Activated CD4-positive, alpha-beta T cell treated with anti-CD3 and anti-CD28 coated beads, Interleukin-2, amount 10 ng/mL, durations not matched to agents 24 days and 14 days (primary cell): Measurements from ENCODE around the gene SNCB. TPM values are rescaled to one million over a fixed set of nuclear protein-coding genes. Genes with fewer than 3 reads are reported as not detected.

Experiments
- DNase-seq: peaks from one replicate; pipeline ENCODE4 v3.0.0; 2022
- H3K27ac Mint-ChIP-seq: one replicate; pipeline ENCODE4 v1.8.0; 2022; ENCODE audit warnings: mild to moderate bottlenecking, mixed read lengths
- H3K27me3 Mint-ChIP-seq: one replicate; pipeline ENCODE4 v1.8.0; 2022; ENCODE audit warnings: mixed read lengths
- H3K36me3 Mint-ChIP-seq: one replicate; pipeline ENCODE4 v1.8.0; 2022; ENCODE audit warnings: low read depth, mild to moderate bottlenecking, mixed read lengths
- H3K4me1 Mint-ChIP-seq: one replicate; pipeline ENCODE4 v1.8.0; 2021; ENCODE audit warnings: mixed read lengths
- H3K4me3 Mint-ChIP-seq: one replicate; pipeline ENCODE4 v1.8.0; 2022; ENCODE audit warnings: mild to moderate bottlenecking, moderate library complexity, mixed read lengths
- H3K9me3 Mint-ChIP-seq: one replicate; pipeline ENCODE4 v1.8.0; 2021; ENCODE audit warnings: mixed read lengths
- intact Hi-C: fragments of 100-400 bp; cut with micrococcal nuclease; formaldehyde crosslinking; loops from one replicate; pipeline ENCODE4 v1.15.1; 2023
- total RNA-seq: library from RNA; stranded (reverse); gene quantifications from 2 replicates; pipeline ENCODE4 v1.2.3, GENCODE V29; 2022

SNCB gene
- total RNA-seq, 1 donor from 2014 or later, result not detected

- no peak for DNase-seq
- H3K9me3 Mint-ChIP-seq, result peaks cover 4% of the 10 kb centered on the region
- intact Hi-C loops, result no loop called here
- H3K36me3 Mint-ChIP-seq, result peaks cover 6% of the 10 kb centered on the region
- no peaks in the 10 kb centered on the region for H3K4me1 Mint-ChIP-seq
- no peaks in the 10 kb centered on the region for H3K27me3 Mint-ChIP-seq
- H3K4me3 Mint-ChIP-seq, result no peak overlapping the region
- no peak overlapping the region for H3K27ac Mint-ChIP-seq
Measured at GRCh38 chr5:176587398-176587797, 42.9 kb downstream of the SNCB start.

DNA sequence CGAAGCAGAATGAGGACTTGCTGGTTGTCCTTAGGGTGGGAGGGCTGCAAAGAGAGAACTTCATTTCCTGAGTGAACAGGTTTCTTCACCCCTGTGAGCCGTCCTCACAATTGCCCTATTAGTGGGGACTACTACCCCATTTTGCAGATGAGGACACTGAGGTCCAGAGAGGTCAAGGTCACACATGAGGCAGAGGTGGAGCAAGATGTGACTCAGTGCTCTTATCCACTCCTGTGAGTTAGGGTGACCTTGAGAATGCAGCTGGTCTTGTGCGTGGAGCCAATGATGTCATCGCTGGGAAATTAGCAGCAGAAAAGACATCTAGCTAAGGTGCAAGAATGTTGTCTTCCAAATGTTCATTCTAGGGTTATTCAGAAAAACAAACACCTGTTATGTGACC, 47.3 kb downstream of the SNCB start:
- Mint-ChIP-seq H3K4me3 (no peak overlapping the region), H3K27me3 (no peaks in the 10 kb centered on the region), H3K27ac (no peak overlapping the region), H3K36me3 (peaks cover 6% of the 10 kb centered on the region), H3K9me3 (peaks cover 4% of the 10 kb centered on the region), H3K4me1 (no peaks in the 10 kb centered on the region)
- intact Hi-C loops, result no loop called here
- no peak for DNase-seq

- Mint-ChIP-seq H3K27me3 (no peaks in the 10 kb centered on the region), H3K9me3 (peaks cover 4% of the 10 kb centered on the region), H3K4me1 (no peaks in the 10 kb centered on the region), H3K36me3 (peaks cover 6% of the 10 kb centered on the region), H3K4me3 (no peak overlapping the region), H3K27ac (no peak overlapping the region)
- DNase-seq, result no peak
- intact Hi-C loops, result no loop called here
Measured at GRCh38 chr5:176581361-176581760, 49.0 kb downstream of the SNCB start.

DNA sequence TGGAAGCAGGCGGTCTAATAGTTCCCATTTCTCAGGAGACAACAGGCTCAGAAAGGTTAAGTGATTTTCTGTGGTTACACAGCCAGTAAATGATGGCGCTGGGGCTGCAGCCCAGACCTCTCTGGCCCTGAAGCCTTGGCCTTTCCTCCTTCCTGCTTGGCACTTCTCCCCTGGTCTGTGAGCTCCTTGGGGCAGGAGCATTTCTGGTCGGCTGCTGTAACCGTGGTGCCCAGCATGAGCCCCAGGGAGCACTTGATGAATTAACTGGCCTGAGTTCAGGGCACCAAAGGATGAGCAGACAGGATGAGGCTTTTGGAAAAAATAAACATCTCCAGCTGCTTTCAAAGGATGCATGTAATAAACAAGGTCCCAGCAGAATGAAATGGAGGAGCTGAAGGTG, 51.0 kb downstream of the SNCB start:
- no peak overlapping the region for H3K4me3 Mint-ChIP-seq
- H3K9me3 Mint-ChIP-seq, result no peaks in the 10 kb centered on the region
- intact Hi-C loops, result no loop called here
- no peak overlapping the region for H3K27ac Mint-ChIP-seq
- no peaks in the 10 kb centered on the region for H3K27me3 Mint-ChIP-seq
- DNase-seq, result no peak
- peaks cover 2% of the 10 kb centered on the region for H3K36me3 Mint-ChIP-seq
- peaks cover under 1% of the 10 kb centered on the region for H3K4me1 Mint-ChIP-seq

DNA sequence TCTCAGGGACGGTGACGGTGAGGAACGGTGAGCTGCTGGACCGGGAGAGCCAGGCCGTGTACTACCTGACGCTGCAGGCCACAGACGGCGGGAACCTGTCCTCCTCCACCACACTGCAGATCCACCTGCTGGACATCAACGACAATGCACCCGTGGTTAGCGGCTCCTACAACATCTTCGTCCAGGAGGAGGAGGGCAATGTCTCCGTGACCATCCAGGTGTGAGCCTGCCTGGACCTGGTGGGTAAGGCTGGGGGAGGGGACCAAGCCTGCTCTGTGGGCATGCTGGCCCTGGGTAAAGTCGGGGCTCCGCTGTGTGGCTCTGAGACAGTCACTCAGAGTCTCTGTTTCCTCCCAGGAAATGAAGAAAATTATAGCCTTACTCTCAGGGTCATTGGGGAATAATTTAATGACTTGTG, 51.9 kb downstream of the SNCB start:
- H3K27ac Mint-ChIP-seq, result no peak overlapping the region
- intact Hi-C loops, result no loop called here
- H3K36me3 Mint-ChIP-seq, result no peaks in the 10 kb centered on the region
- peaks cover 6% of the 10 kb centered on the region for H3K4me1 Mint-ChIP-seq
- no peaks in the 10 kb centered on the region for H3K27me3 Mint-ChIP-seq
- H3K9me3 Mint-ChIP-seq, result no peaks in the 10 kb centered on the region
- H3K4me3 Mint-ChIP-seq, result no peak overlapping the region
- peak; percentile 79 for DNase-seq

DNA sequence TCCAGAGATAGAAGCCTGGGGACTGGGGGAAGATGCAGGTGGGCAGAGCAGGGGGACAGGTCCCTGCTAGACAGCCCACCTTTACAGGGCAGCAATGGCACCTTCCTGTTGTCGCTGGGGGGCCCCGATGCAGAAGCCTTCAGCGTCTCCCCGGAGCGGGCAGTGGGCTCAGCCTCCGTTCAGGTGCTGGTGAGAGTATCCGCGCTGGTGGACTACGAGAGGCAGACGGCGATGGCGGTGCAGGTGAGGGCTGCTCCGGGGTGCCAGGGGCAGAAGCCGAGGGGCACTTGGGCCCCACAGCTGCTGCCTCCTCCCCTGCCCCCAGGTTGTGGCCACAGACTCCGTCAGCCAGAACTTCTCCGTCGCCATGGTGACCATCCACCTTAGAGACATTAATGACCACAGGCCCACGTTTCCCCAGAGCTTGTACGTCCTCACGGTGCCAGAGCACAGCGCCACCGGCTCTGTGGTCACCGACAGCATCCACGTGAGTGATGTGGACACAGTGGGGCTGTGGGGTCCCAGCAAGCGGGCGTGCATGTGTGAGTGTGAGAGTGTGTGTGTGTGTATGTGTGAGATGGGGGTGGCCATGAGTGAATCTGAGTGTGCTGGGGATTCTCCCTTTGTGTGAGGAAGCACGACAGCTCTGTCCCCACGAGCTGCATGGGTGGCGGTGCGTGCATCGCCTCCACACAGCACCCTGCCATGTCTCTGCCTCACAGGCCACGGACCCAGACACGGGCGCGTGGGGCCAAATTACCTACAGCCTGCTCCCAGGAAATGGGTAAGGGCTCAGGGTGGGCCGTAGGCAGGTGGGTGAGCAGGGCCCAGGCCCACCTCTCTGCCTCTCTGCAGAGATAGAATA, 52.8 kb downstream of the SNCB start:
- Mint-ChIP-seq H3K36me3 (no peaks in the 10 kb centered on the region), H3K4me1 (peaks cover 6% of the 10 kb centered on the region), H3K4me3 (no peak overlapping the region), H3K9me3 (no peaks in the 10 kb centered on the region), H3K27me3 (peaks cover 6% of the 10 kb centered on the region), H3K27ac (no peak overlapping the region)
- DNase-seq, result no peak
- intact Hi-C loops, result no loop called here

- no peaks in the 10 kb centered on the region for H3K36me3 Mint-ChIP-seq
- peaks cover 9% of the 10 kb centered on the region for H3K27me3 Mint-ChIP-seq
- H3K9me3 Mint-ChIP-seq, result no peaks in the 10 kb centered on the region
- H3K4me3 Mint-ChIP-seq, result no peak overlapping the region
- H3K4me1 Mint-ChIP-seq, result peaks cover 6% of the 10 kb centered on the region
- no peak overlapping the region for H3K27ac Mint-ChIP-seq
- intact Hi-C loops, result no loop called here
- no peak for DNase-seq
Measured at GRCh38 chr5:176575488-176576422, 54.6 kb downstream of the SNCB start.

GRCh38 chr5:176575066-176575465, 55.3 kb downstream of the SNCB start:
- no peaks in the 10 kb centered on the region for H3K36me3 Mint-ChIP-seq
- peaks cover 6% of the 10 kb centered on the region for H3K4me1 Mint-ChIP-seq
- no peak for DNase-seq
- H3K4me3 Mint-ChIP-seq, result no peak overlapping the region
- no peaks in the 10 kb centered on the region for H3K9me3 Mint-ChIP-seq
- H3K27me3 Mint-ChIP-seq, result peaks cover 9% of the 10 kb centered on the region
- intact Hi-C loops, result no loop called here
- H3K27ac Mint-ChIP-seq, result no peak overlapping the region

DNA sequence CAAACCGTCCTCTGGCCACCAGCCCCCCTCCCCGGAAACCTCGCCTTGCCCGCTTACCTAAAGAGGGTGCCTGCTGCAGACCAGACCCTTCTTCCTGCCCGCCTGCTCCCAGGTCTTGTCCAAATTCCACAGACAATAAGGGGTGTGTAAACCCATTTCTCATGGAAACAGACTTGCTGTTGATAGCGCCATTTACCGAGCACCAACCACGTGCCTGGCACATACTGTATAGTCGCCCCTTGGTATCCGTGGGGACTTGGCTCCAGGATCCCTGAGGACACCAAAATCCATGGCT, 56.1 kb downstream of the SNCB start:
- Mint-ChIP-seq H3K36me3 (no peaks in the 10 kb centered on the region), H3K9me3 (no peaks in the 10 kb centered on the region), H3K4me3 (no peak overlapping the region), H3K27ac (no peak overlapping the region), H3K27me3 (peaks cover 9% of the 10 kb centered on the region), H3K4me1 (peaks cover 6% of the 10 kb centered on the region)
- DNase-seq, result no peak
- intact Hi-C loops, result loop anchor here (1.0 kb wide), 3 partner anchors 45 to 158 kb away; partner anchors contain the start of genes CLTB and TSPAN17

DNA sequence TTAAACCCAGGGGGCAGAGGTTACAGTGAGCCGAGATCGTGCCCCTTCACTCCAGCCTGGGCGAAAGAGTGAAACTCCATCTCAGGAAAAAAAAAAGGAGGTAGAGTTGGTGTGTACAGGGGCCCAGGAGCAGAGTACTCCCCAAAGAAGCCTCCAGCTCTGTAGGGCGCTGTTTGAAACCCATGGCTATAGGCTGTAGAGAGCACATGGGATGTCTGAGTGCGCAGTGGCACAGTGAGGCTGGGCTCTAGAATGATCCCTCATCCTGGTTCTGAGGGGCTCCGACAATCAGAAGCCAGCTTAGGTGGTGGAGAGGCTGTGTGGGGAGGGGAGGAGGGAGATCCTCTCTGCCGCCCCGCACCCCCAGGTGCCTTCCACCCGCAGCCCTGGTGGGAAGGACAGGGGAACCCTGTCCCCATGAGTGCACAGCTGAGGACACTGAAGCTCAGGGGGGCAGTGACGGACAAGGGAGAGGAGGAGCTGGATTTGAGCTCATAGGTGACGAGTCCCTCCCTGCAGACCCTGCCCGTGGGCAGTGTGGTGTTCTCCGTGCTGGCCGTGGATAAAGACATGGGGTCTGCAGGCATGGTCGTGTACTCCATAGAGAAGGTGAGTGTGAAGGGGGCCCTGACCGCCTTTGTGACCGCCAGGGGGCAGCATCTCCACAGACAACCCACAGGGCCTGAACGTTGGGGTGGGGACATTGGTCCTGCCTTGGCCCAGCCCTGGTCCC, 56.6 kb downstream of the SNCB start:
- H3K4me3 Mint-ChIP-seq, result no peak overlapping the region
- DNase-seq, result peak; percentile 93
- H3K36me3 Mint-ChIP-seq, result no peaks in the 10 kb centered on the region
- no peak overlapping the region for H3K27ac Mint-ChIP-seq
- no peaks in the 10 kb centered on the region for H3K9me3 Mint-ChIP-seq
- peaks cover 6% of the 10 kb centered on the region for H3K4me1 Mint-ChIP-seq
- intact Hi-C loops, result loop anchor here (1.0 kb wide), 3 partner anchors 46 to 157 kb away; partner anchors contain the start of genes CLTB and TSPAN17
- H3K27me3 Mint-ChIP-seq, result peaks cover 9% of the 10 kb centered on the region

Other genes with a start within 250 kb of the SNCB start
- gene NOP16, start 241.9 kb downstream of the SNCB start, total RNA-seq, result 109 and 114 TPM in 2 replicates
- 96.4 and 104 TPM in 2 replicates for gene HIGD2A, start 241.8 kb downstream of the SNCB start, total RNA-seq
- 71.5 and 76.2 TPM in 2 replicates for gene CLTB, start 214.0 kb downstream of the SNCB start, total RNA-seq
- 42.8 and 43.9 TPM in 2 replicates for gene FAF2, start 182.1 kb downstream of the SNCB start, total RNA-seq
- gene RNF44, start 93.1 kb downstream of the SNCB start, total RNA-seq, result 71.4 and 74.0 TPM in 2 replicates
- gene CDHR2, start 81.2 kb downstream of the SNCB start, total RNA-seq, result 0.35 and 0.45 TPM in 2 replicates
- 3.7 TPM in 2 replicates for gene GPRIN1, start 20.4 kb downstream of the SNCB start, total RNA-seq
- gene EIF4E1B, start 141 bp upstream of the SNCB start, total RNA-seq, result not detected in 2 replicates
- gene TSPAN17, start 16.9 kb upstream of the SNCB start, total RNA-seq, result 29.3 and 32.0 TPM in 2 replicates
- gene UNC5A, start 180.0 kb upstream of the SNCB start, total RNA-seq, result not detected in 2 replicates